GM12878 (cell line): Measurements from ENCODE around the gene NOC2L. TPM values are rescaled to one million over a fixed set of nuclear protein-coding genes. Genes with fewer than 3 reads are reported as not detected.

Source experiments
- ATAC-seq: fragments of 200-7000 bp; cut with Tn5 transposase; 3 replicates; pipeline ENCODE4 v1.9.1; 2020; ENCODE audit warnings: mild to moderate bottlenecking, moderate library complexity
- BruUV-seq: library from RNA; stranded (reverse); fragments of 400-500 nt; replicated peaks from 2 replicates; lab custom pipeline; 2021; lab: Mats Ljungman, UMichigan
- CTCF ChIA-PET: fragments of 300-600 bp; sonication (Branson Sonifier 250); formaldehyde crosslinking; extraction: SDS; loops from one replicate; lab custom pipeline; 2021; ENCODE audit warnings: inconsistent platforms; lab: Yijun Ruan, JAX
- POLR2A ChIA-PET: fragments of 350-600 bp; formaldehyde crosslinking; extraction: SDS; loops from one replicate; lab custom pipeline; 2021; ENCODE audit warnings: inconsistent platforms; lab: Charles Lee
- RAD21 ChIA-PET: fragments of 300-600 bp; sonication (Branson Sonifier 250); formaldehyde crosslinking; loops from one replicate; lab custom pipeline; 2023; ENCODE audit warnings: antibody characterized with exemption; ENCODE audit not compliant: unreplicated experiment; lab: Charles Lee
- SMC1A ChIA-PET: fragments of 300-600 bp; sonication (Branson Sonifier 250); formaldehyde crosslinking; loops from one replicate; lab custom pipeline; 2023; ENCODE audit not compliant: unreplicated experiment, uncharacterized antibody; lab: Charles Lee
- DNase-seq: peaks from one replicate; pipeline ENCODE4 v3.0.0-alpha.2; 2011; ENCODE audit warnings: low read depth, low spot score
- FAIRE-seq: peaks from 3 replicates; lab custom pipeline; 2011; peaks lifted over from hg19 to GRCh38; lab: Jason Lieb, UNC
- H2AFZ ChIP-seq: 2 replicates; pipeline ENCODE4 v1.6.0; 2011; ENCODE audit warnings: low read depth, low read length, control low read depth; ENCODE audit not compliant: control insufficient read depth
- H3K27ac ChIP-seq: 2 replicates; pipeline ENCODE4 v1.5.1; 2011; ENCODE audit warnings: control low read depth; ENCODE audit not compliant: control insufficient read depth, insufficient read depth
- H3K27me3 ChIP-seq, 2 experiments: replicated peaks in 1 of 2; 2 replicates each; pipeline versions ENCODE4 v1.6.0 to v1.6.1; 2011; ENCODE audit warnings: low read length in 1 of 2; ENCODE audit not compliant: control insufficient read depth in 2 of 2, insufficient read depth in 2 of 2
- H3K36me3 ChIP-seq, 2 experiments: 2 replicates each; pipeline ENCODE4 v1.5.1; 2011; ENCODE audit warnings: low read length in 1 of 2; ENCODE audit not compliant: control insufficient read depth in 2 of 2, insufficient read depth in 2 of 2
- H3K4me1 ChIP-seq: 2 replicates; pipeline ENCODE4 v1.6.1; 2011; ENCODE audit warnings: mild to moderate bottlenecking, low read length, moderate library complexity, mixed read lengths; ENCODE audit not compliant: control insufficient read depth, insufficient read depth
- H3K4me2 ChIP-seq: 2 replicates; pipeline ENCODE4 v1.6.0; 2011; ENCODE audit warnings: control low read depth; ENCODE audit not compliant: control insufficient read depth, insufficient read depth
- H3K4me3 ChIP-seq: fragments of 200-600 bp; sonication (generic); 2 replicates; pipeline ENCODE4 v1.5.1; 2016
- H3K79me2 ChIP-seq: 2 replicates; pipeline ENCODE4 v1.6.0; 2011; ENCODE audit warnings: low read length; ENCODE audit not compliant: control insufficient read depth, insufficient read depth
- H3K9ac ChIP-seq: 2 replicates; pipeline ENCODE4 v1.8.0; 2011; ENCODE audit warnings: low read length, control low read depth, mixed read lengths; ENCODE audit not compliant: control insufficient read depth, insufficient read depth
- H3K9me3 ChIP-seq: replicated peaks from 3 replicates; pipeline ENCODE4 v1.5.1; 2011; ENCODE audit warnings: mild to moderate bottlenecking, low read length; ENCODE audit not compliant: control insufficient read depth, insufficient read depth
- H4K20me1 ChIP-seq: 2 replicates; pipeline ENCODE4 v1.6.0; 2011; ENCODE audit not compliant: control insufficient read depth, insufficient read depth
- CHD1 ChIP-seq: IDR thresholded peaks from 2 replicates; pipeline ENCODE4 v1.6.1; 2012; ENCODE audit warnings: low read depth, low read length, improper control_type of control experiment
- EZH2 ChIP-seq: IDR thresholded peaks from 2 replicates; pipeline ENCODE4 v1.6.1; 2012; ENCODE audit warnings: low read depth, mild to moderate bottlenecking, control low read depth, inconsistent platforms, low read length, borderline replicate concordance; ENCODE audit not compliant: control insufficient read depth
- PML ChIP-seq: IDR thresholded peaks from 2 replicates; pipeline ENCODE4 v1.6.1; 2012; ENCODE audit warnings: low read length, inconsistent platforms
- POLR2A ChIP-seq: IDR thresholded peaks from 2 replicates; pipeline ENCODE4 v1.6.1; 2011; ENCODE audit warnings: low read depth, mild to moderate bottlenecking, low read length
- WGBS: methylation state at CpG from one replicate; pipeline ENCODE4 v1.1.6; 2016; ENCODE audit warnings: low lambda C conversion rate; ENCODE audit not compliant: insufficient replicate concordance, insufficient coverage; ENCODE audit errors: missing lambda C conversion rate; 5-methylcytosine and 5-hydroxymethylcytosine counted together
- in situ Hi-C: fragments of 300-500 bp; cut with MboI; formaldehyde crosslinking; loops from 9 replicates; pipeline ENCODE4 v1.14.3; 2018; ENCODE audit warnings: mixed read lengths
- intact Hi-C: fragments of 100-400 bp; cut with micrococcal nuclease; formaldehyde crosslinking; loops from one replicate; pipeline ENCODE4 v1.14.2; 2022; ENCODE audit not compliant: unreplicated experiment
- polyA plus RNA-seq, 11 experiments: library from polyadenylated mRNA; depleted of rRNA in 4 of 11; unstranded in 6 of 11; stranded (reverse) in 5 of 11; fragments of >200 nt; fragmentation: Nextera tagmentation in 4 of 11; fragmentation: Illumina TruSeq in 1 of 11; extraction: Ambion mirVana in 4 of 11; extraction: Trizol in 1 of 11; gene quantifications; 1 replicate in 1 of 11; 2 replicates in 10 of 11; pipeline versions ENCODE4 v1.2.1 to v1.2.3, GENCODE V29; 2011 to 2016; ENCODE audit warnings: inconsistent platforms in 2 of 11, missing spikeins in 2 of 11, low read depth in 1 of 11
- total RNA-seq, 4 experiments: library from RNA; depleted of rRNA in 3 of 4; stranded (reverse); fragments of >200 nt in 3 of 4; fragmentation: Illumina TruSeq in 1 of 4; extraction: Trizol in 1 of 4; gene quantifications; 2 replicates each; pipeline versions ENCODE4 v1.2.1 to v1.2.3, GENCODE V29; 2013 to 2021

NOC2L gene
- total and polyA plus RNA-seq, 10 of the 15 experiments (the other 5 are each of a cell fraction or from before 2014, with no cell fraction given) = 1.3 to 171 (median 64.3) TPM

GRCh38 chr1:950881-951280 is 8.2 kb downstream of the NOC2L start:
- peaks cover 27 to 62% of the 10 kb centered on the region in 2 experiments for H3K36me3 ChIP-seq
- ChIA-PET CTCF (no interaction called here), POLR2A (no interaction called here), RAD21 (no interaction called here), SMC1A (no interaction called here)
- H3K4me3 ChIP-seq = no peak overlapping the region
- no peak for DNase-seq
- in situ Hi-C loops = no loop called here
- peaks cover 5% of the 10 kb centered on the region for H4K20me1 ChIP-seq
- no peak for FAIRE-seq
- no peaks in the 10 kb centered on the region for H3K4me1 ChIP-seq
- ATAC-seq = no peak
- 97% methylated on average over 22 of the region's 23 CpGs for WGBS
- H3K9me3 ChIP-seq = no peaks in the 10 kb centered on the region
- no peak overlapping the region for H3K4me2 ChIP-seq
- H3K27me3 ChIP-seq = no peaks in the 10 kb centered on the region
- TF ChIP-seq CHD1 = no peak
- TF ChIP-seq EZH2 = no peak
- no peak overlapping the region for H3K9ac ChIP-seq
- no peak overlapping the region for H3K27ac ChIP-seq
- no peak overlapping the region for H2AFZ ChIP-seq
- no TSS peak for BruUV-seq
- intact Hi-C loops = no loop called here
- H3K79me2 ChIP-seq = no peaks in the 10 kb centered on the region

- no peak for ATAC-seq
- SMC1A ChIA-PET = no interaction called here
- H3K9me3 ChIP-seq = no peaks in the 10 kb centered on the region
- FAIRE-seq = no peak
- DNase-seq = no peak
- no peak overlapping the region for H3K9ac ChIP-seq
- H3K36me3 ChIP-seq = peaks cover 27 to 58% of the 10 kb centered on the region in 2 experiments
- peaks cover 5% of the 10 kb centered on the region for H4K20me1 ChIP-seq
- no peak overlapping the region for H3K27ac ChIP-seq
- H3K4me2 ChIP-seq = no peak overlapping the region
- H3K4me1 ChIP-seq = no peaks in the 10 kb centered on the region
- H3K79me2 ChIP-seq = no peaks in the 10 kb centered on the region
- 97% methylated on average over 9 of the region's 9 CpGs for WGBS
- H3K4me3 ChIP-seq = no peak overlapping the region
- intact Hi-C loops (no loop called here), in situ Hi-C loops (no loop called here)
- TF ChIP-seq POLR2A (0 out of 2 replicates have a peak, but pooled peaks have one; percentile 35), PML (no peak)
- BruUV-seq = no TSS peak
- RAD21 ChIA-PET = no interaction called here
- CTCF ChIA-PET = no interaction called here
- POLR2A ChIA-PET = no interaction called here
- no peak overlapping the region for H2AFZ ChIP-seq
- H3K27me3 ChIP-seq = no peaks in the 10 kb centered on the region
These were observed 8.8 kb downstream of the NOC2L start for GRCh38 chr1:950268-950667.
